ENCODE results near the gene UTP11. TPM values are rescaled to one million over a fixed set of nuclear protein-coding genes. Genes with fewer than 3 reads are reported as not detected.
"Not testable (repeated sequence)": the region's sequence is repeated elsewhere in the genome, so short reads cannot be mapped to it uniquely, and the experiment has no call there.

The UTP11 gene
- polyA plus RNA-seq, 3 donors: 41.7 to 45.8 (median 45.7) TPM

- DNase-seq (ENCODE audit: low read depth in 3 of 3, low spot score in 2 of 3): no peak
Measured at GRCh38 chr1:38027201-38028104, 14.9 kb downstream of the UTP11 start.

GRCh38 chr1:38028105-38028591 lies 15.6 kb downstream of the UTP11 start:
- no peak for DNase-seq (ENCODE audit: low read depth in 3 of 3, low spot score in 2 of 3)

GRCh38 chr1:38028671-38029070 lies 16.1 kb downstream of the UTP11 start:
- no peak for DNase-seq (ENCODE audit: low read depth in 3 of 3, low spot score in 2 of 3)

- DNase-seq (ENCODE audit: low read depth in 3 of 3, low spot score in 2 of 3): no peak
Measured at GRCh38 chr1:38029081-38029681, 16.6 kb downstream of the UTP11 start.

- DNase-seq (ENCODE audit: low read depth in 3 of 3, low spot score in 2 of 3): no peak
Measured at GRCh38 chr1:38029685-38030511, 17.4 kb downstream of the UTP11 start.

- no peak for DNase-seq (ENCODE audit: low read depth in 3 of 3, low spot score in 2 of 3)
Measured at GRCh38 chr1:38030596-38031512, 18.3 kb downstream of the UTP11 start.

GRCh38 chr1:38031513-38031866 lies 19.0 kb downstream of the UTP11 start:
- no peak for DNase-seq (ENCODE audit: low read depth in 3 of 3, low spot score in 2 of 3)

- not testable (repeated sequence) for DNase-seq (ENCODE audit: low read depth in 3 of 3, low spot score in 2 of 3)
Measured at GRCh38 chr1:38032992-38033391, 20.5 kb downstream of the UTP11 start.

GRCh38 chr1:38034871-38035270 lies 22.3 kb downstream of the UTP11 start:
- DNase-seq (ENCODE audit: low read depth in 3 of 3, low spot score in 2 of 3): no peak

- DNase-seq (ENCODE audit: low read depth in 3 of 3, low spot score in 2 of 3): no peak
Measured at GRCh38 chr1:38037221-38037939, 24.8 kb downstream of the UTP11 start.

GRCh38 chr1:38038861-38039260 lies 26.3 kb downstream of the UTP11 start:
- DNase-seq (ENCODE audit: low read depth in 3 of 3, low spot score in 2 of 3): no peak

GRCh38 chr1:38039331-38040088 lies 27.0 kb downstream of the UTP11 start:
- DNase-seq (ENCODE audit: low read depth in 3 of 3, low spot score in 2 of 3): no peak

- DNase-seq (ENCODE audit: low read depth in 3 of 3, low spot score in 2 of 3): no peak
Measured at GRCh38 chr1:38041936-38042834, 29.7 kb downstream of the UTP11 start.

- DNase-seq (ENCODE audit: low read depth in 3 of 3, low spot score in 2 of 3): no peak
Measured at GRCh38 chr1:38043036-38043747, 30.7 kb downstream of the UTP11 start.

- no peak for DNase-seq (ENCODE audit: low read depth in 3 of 3, low spot score in 2 of 3)
Measured at GRCh38 chr1:38044221-38045215, 32.0 kb downstream of the UTP11 start.
